ENCODE results near the gene PSMA7. TPM values are rescaled to one million over a fixed set of nuclear protein-coding genes. Genes with fewer than 3 reads are reported as not detected.
A peak's percentile ranks its signal among the peaks of the same experiment; 100 is the strongest.

Gene PSMA7
- total RNA-seq, 6 experiments from 2014 or later = 296 to 357 (median 334) TPM

DNA sequence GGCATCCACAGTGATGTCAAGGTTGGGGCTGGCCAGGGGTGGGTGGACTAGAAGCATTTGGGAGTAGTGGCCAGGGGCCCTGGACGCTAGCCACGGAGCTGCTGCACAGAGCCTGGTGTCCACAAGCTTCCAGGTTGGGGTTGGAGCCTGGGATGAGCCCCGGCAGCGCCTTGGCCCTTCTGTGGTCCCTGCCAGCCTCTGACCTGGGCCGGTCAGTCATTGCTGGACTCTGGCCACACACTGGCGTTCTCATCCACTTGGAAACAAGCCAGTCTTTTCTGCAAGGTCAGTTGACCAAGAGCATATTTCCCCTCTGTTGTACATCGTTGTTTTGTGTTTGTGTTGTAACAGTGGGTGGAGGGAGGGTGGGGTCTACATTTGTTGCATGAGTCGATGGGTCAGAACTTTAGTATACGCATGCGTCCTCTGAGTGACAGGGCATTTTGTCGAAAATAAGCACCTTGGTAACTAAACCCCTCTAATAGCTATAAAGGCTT is 8.4 kb downstream of the PSMA7 start:
- H3K27ac Mint-ChIP-seq = no peak overlapping the region
- no peak overlapping the region for H3K4me3 Mint-ChIP-seq
- H3K27me3 Mint-ChIP-seq (ENCODE audit: insufficient read depth) = peaks cover 7% of the 10 kb centered on the region; the same call in 1 of the 2 replicates
- peaks cover 57% of the 10 kb centered on the region for H3K36me3 Mint-ChIP-seq (ENCODE audit: low read depth)
- TF ChIP-seq, protein P1, sequence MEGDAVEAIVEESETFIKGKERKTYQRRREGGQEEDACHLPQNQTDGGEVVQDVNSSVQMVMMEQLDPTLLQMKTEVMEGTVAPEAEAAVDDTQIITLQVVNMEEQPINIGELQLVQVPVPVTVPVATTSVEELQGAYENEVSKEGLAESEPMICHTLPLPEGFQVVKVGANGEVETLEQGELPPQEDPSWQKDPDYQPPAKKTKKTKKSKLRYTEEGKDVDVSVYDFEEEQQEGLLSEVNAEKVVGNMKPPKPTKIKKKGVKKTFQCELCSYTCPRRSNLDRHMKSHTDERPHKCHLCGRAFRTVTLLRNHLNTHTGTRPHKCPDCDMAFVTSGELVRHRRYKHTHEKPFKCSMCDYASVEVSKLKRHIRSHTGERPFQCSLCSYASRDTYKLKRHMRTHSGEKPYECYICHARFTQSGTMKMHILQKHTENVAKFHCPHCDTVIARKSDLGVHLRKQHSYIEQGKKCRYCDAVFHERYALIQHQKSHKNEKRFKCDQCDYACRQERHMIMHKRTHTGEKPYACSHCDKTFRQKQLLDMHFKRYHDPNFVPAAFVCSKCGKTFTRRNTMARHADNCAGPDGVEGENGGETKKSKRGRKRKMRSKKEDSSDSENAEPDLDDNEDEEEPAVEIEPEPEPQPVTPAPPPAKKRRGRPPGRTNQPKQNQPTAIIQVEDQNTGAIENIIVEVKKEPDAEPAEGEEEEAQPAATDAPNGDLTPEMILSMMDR (IDR thresholded peaks at IDR 0.05) = no peak
- no peak for DNase-seq
- H3K4me1 Mint-ChIP-seq (ENCODE audit: low read depth) = peaks cover 4% of the 10 kb centered on the region; the same call in 1 of the 2 replicates
- H3K9me3 Mint-ChIP-seq = no peaks in the 10 kb centered on the region

DNA sequence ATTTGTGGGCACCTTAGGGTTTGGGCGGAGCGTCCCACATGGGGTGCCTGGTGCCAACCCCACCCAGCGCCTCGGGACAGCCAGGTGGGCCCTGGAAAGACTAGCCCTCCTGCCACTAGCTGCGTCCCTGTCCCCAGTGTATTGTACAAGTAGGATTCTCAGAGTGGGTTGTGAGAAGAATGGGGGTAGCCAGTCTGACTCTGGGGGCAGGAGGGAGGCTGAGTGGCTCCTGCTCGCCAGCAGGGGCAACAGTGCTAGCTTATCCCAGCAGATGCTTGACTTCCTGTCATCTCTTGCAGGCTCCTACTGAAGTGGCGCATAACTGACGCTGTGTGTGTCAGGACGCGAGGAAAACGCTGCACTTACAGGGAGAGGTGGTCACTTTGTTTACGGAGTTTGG is 9.3 kb downstream of the PSMA7 start:
- no peak for DNase-seq
- H3K4me3 Mint-ChIP-seq = no peak overlapping the region
- H3K27ac Mint-ChIP-seq = peak overlapping the region; percentile 42
- peaks cover 7% of the 10 kb centered on the region; the same call in 1 of the 2 replicates for H3K27me3 Mint-ChIP-seq (ENCODE audit: insufficient read depth)
- TF ChIP-seq, protein P1 (IDR thresholded peaks at IDR 0.05) = peak; percentile 35
- no peaks in the 10 kb centered on the region for H3K9me3 Mint-ChIP-seq
- H3K36me3 Mint-ChIP-seq (ENCODE audit: low read depth) = peaks cover 50% of the 10 kb centered on the region
- H3K4me1 Mint-ChIP-seq (ENCODE audit: low read depth) = peaks cover 4% of the 10 kb centered on the region; the same call in 1 of the 2 replicates

DNA sequence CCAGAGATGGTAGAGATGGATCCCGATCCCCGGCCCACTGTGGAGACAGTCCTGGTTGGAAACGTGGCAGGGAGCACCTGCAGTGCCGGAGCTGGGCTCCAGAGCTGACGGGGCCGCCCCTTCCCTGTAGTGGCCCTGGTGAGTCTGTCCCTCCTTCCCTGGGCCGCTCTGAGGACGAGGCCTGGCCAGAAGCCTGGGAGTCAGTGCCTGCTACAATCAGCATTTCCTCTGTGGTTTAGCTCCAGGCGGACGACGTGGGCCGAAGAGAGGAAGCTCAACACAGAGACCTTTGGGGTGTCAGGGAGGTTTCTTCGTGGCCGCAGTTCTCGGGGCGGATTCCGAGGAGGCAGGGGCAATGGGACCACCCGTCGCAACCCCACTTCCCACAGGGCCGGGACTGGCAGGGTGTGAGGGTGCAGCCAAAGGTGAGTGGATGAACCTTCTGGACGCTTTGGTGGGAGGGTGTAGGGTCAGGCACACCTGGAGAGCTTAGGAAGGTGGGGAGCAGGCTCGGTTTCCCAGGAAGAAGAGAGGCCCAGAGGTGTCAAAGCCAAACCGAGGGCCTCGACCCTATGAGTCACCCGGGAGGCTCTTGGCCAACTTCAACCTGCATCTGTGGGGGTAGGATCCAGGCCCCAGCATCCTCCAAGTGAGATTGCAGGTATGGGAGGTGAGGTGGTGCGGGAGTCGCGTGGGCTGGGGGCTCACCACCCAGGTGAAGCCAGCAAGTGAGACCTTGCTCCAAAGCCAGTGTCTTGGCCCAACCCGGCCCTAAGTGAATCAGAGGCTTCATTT is 9.9 kb downstream of the PSMA7 start:
- TF ChIP-seq, protein P1 (IDR thresholded peaks at IDR 0.05) = no peak
- DNase-seq = no peak
- Mint-ChIP-seq H3K27me3 (ENCODE audit: insufficient read depth) (peaks cover 7% of the 10 kb centered on the region; the same call in 1 of the 2 replicates), H3K4me1 (ENCODE audit: low read depth) (peaks cover 3% of the 10 kb centered on the region; the same call in 1 of the 2 replicates), H3K27ac (peak overlapping the region; percentile 24; the same call in 1 of the 2 replicates), H3K4me3 (no peak overlapping the region), H3K36me3 (ENCODE audit: low read depth) (peaks cover 50% of the 10 kb centered on the region), H3K9me3 (no peaks in the 10 kb centered on the region)

DNA sequence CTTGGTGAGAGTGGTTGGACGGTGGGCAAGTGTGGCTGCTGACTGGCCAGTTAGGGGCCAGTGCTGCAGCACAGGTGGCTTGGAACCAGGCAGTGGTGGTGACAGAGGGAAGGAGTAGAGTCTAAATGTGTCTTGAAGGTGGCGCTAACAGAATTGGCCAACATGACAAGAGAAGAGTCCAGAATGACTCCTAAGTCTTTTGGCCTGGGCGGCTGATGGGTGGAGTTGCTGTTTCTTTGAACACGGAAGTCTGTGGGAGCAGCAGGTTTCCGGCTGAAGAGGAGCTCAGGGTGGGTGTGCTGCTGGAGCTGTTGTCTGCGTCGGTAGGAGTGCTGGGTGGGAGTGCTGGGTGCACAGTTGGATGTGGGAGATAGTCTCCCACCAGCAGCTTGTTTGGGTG is 10.8 kb downstream of the PSMA7 start:
- no peaks in the 10 kb centered on the region for H3K9me3 Mint-ChIP-seq
- H3K27ac Mint-ChIP-seq = no peak overlapping the region
- DNase-seq = no peak
- H3K4me1 Mint-ChIP-seq (ENCODE audit: low read depth) = no peaks in the 10 kb centered on the region; the same call in 1 of the 2 replicates
- no peak overlapping the region for H3K4me3 Mint-ChIP-seq
- H3K36me3 Mint-ChIP-seq (ENCODE audit: low read depth) = peaks cover 50% of the 10 kb centered on the region
- TF ChIP-seq, protein P1 (IDR thresholded peaks at IDR 0.05) = no peak
- H3K27me3 Mint-ChIP-seq (ENCODE audit: insufficient read depth) = peaks cover 6% of the 10 kb centered on the region; the same call in 1 of the 2 replicates

DNA sequence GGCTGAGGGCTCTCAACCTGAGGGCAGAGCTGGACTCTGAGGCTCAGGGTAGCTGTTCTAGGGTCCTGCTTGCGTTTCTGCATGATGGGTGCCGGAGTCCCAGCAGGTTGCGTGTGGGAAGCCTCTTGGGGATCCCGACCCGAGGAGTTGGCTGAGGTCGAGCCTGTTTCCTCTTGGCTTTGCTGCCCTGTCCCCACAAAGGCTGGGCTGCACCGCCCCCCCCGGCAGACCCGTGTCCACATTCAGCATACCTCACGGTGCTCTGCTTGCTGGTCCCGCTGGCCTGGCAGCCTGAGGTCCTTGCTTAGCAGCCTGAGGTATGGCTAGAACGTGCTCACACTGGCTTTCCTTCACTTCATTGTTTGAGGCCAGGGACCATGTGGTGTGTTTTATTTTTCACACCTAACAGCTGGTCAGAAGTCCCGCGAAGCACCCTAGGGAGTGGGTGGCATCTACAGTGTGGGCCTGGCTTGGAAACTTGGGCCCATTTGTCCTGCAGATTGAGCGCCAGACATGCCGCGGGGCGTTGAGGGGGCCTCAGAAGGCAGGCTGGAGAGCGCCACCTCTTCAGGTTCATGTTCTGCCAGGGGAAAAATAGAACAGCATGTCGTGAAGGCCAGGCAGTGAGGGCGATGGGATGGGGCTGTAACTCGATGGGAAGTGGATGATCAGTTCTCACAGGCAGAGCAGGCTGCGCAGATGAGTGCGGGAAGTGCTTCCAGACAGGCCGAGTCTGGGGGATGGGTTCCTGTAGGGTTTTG is 11.5 kb downstream of the PSMA7 start:
- Mint-ChIP-seq H3K9me3 (no peaks in the 10 kb centered on the region), H3K4me1 (ENCODE audit: low read depth) (no peaks in the 10 kb centered on the region; the same call in 1 of the 2 replicates), H3K27ac (no peak overlapping the region), H3K36me3 (ENCODE audit: low read depth) (peaks cover 48% of the 10 kb centered on the region), H3K27me3 (ENCODE audit: insufficient read depth) (peaks cover 3% of the 10 kb centered on the region; the same call in 1 of the 2 replicates), H3K4me3 (no peak overlapping the region; the same call in 1 of the 2 replicates)
- DNase-seq = no peak
- TF ChIP-seq, protein P1 (IDR thresholded peaks at IDR 0.05) = no peak
